ENCODE results near the gene ROBO1.

The ROBO1 gene

DNA sequence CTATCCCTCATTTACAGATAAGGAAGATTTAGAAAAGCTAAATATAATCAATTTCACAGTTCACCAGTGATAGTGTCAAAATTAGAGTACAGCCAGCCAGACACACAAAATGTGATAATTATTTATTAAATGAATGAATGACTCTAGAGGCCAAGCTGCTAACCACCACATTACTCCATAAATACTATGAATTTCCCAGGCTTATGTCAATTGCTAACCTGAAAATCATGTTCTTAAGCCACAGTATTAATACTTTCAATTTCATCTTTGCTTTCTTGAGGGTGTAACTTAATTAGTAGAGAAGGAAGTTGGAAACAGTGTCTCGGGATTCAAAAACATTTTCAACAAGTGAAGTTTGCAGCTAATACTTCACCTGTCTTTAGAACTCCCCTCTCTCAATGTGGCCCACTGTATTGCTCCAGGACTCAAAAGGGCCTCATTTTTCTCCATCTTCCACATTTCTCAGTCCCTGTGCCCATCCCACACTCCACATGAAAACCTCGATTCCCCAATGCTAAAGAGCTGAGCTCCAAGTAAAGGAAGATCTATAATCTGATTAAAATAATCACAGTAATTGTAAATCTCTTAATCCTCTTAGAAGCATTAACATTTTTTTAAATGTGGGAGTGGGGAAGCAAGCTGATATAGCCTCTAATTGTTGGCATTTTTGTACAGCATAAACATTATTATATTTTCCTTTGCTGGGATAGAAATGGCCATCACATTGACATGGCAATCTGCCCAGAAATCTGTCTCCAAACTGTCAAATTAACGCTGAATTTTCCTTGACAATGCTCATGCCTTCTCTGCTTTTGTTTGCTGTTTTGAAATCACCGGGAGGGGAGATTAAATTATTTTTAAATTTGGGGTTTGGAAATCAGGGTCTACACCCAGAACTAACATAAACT is 765.1 kb downstream of the ROBO1 start:
- no peak for DNase-seq

DNA sequence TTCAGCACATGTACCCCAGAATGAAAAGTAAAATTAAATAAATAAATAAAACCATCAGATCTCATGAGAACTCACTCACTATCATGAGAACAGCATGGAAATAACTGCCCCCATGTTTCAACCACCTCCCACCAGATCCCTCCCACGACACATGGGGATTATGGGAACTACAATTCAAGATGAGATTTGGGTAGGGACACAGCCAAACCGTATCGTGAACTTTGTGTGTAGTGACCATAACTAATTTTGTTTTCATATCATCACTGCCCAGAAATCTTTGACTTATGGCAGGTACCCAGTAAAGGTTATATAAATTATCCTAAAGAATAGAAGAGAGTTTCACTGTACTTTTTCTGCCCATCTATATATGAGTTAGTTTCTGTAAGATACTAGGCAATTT is 766.5 kb downstream of the ROBO1 start:
- no peak for DNase-seq

DNA sequence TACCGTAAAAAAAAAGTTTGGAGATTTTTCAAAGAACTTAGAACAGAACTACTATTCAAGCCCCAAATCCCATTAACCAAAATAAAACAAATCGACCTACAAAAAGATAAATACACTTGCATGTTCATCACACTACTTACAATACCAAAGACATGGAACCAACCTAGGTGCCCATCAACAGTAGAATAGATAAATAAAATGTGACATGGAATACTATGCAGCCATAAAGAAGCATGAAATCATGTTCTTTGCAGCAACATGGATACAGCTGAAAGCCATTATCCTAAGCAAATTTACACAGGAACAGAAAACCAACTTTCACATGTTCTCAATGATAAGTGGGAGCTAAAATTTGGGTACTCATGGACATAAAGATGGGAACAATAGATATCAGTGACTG is 768.7 kb downstream of the ROBO1 start:
- DNase-seq = no peak

DNA sequence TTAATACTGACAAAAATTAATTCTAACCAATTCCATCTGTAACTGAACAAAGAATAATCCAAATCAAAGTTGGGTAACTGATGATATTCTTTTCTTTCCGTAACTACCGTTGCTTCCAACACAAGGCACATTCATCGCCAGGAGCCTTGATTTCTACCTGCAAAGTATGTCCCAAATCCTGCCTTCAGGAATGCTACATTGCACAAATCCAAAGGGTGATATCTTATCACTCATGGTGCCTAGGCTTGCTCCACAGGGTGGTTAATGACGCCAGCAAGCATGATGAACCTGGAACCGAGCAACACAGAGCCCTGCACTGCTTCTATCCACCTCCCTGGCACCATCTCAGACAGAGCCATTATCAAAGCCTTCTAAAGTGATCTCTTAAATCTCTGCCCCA is 772.7 kb downstream of the ROBO1 start:
- no peak for DNase-seq

DNA sequence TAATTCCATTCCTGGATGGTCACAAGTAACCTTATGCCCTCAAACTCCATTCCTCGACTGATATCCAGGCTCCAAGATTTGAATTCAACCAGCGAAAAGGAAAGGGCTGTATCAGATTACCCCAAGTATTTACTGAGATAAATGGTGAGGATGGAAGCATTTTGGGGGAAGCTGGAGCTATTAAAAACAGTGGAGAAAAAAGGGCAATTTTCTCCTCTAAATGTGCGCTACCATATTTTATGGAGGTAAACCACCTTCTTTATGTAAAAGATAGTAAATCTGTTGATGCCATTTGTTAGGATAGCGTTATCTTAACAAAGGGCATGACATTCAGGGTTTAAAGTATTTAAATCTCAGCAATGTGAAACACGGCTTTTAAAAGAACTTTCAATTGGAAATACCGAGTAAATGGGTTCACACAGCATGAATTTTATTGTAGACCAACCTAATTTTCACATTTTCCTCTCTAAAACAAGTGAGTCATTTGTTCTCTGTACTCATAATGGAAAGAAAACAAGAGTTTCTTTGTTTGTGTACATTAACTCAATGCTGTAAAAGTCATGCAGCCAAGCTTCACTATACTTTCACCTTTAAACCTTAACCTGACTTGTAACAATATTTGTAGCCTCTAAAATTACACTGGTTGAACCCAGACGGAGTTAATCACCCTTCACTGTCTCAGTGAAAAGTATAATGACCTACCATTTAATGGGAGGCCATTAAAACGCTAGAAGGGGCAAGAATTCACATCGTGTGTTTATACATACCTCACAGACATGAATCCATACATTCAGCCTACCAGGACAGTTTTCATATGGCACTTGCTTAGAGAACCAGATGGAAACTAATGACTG is 773.4 kb downstream of the ROBO1 start:
- no peak for DNase-seq

DNA sequence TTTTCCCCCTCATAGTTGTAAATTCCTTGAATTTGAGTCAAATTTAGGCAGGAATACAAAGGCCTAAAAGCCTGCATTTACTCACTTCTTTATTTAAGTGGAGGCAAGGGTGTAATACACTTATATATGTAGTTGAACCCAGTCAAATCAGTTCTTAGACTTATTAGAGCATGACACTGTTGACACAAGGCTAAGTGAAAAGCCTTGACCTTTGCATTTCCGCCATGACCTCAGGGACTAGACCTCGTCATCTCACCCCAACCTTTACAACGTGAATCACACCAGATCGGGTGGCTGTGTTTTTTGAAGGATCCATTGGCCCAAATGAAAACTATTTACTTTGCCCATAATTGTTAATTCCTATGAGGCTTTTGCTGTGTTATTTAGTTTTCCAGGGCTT is 774.4 kb downstream of the ROBO1 start:
- no peak for DNase-seq

DNA sequence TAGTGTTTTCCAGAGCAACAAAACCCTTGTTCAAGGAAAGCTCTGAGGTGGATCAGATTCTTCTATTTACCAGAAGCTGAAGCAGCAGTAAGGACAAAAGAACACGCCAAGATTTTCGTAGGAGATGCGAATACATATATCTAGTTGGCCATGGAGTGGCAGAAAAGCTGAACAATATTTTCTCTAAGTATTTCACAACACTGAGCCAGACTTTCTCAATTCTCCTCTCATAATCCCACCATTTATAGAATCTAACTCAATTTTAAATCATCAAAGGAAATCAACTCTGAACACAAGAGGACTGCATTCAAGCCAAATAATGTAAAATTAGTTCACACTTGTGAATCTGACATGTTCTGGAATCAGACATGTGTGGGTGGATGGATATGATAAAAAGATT is 775.0 kb downstream of the ROBO1 start:
- DNase-seq = no peak

DNA sequence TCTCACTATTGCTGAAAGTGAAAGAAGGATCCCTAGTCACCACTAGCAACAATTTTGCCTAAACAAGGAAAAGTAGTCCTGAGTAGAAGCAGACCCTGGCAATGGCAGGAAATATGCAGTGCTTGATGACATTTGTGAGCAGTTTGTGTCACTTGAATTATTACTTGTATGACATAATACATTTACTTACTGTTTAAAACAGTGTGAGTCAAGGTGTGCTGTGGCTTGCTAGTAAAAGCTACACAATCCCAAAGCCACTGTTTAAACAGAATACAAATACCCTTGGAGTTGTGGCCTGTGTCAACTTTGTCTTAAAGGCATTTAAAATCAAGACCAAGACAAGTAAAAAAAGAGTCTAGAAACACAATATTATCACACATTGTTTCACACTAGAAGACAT is 775.4 kb downstream of the ROBO1 start:
- DNase-seq = no peak

DNA sequence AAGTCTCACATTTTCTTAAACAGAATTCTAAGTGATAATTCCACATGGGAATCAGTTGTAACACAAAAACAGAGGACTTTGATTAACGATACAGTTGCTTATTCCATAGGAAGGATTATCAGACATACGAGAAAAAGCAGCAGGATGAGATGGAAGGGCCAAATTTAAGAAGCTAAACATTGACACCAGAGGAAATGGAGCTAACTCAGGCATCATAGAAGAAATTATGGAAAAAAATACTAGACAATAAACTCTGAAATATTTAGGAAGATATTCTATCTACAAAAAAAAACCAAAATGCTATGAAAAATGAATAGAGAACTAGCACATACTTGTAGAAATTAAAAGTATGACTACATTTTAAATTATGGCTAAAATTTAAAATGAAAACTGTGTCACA is 776.1 kb downstream of the ROBO1 start:
- no peak for DNase-seq

DNA sequence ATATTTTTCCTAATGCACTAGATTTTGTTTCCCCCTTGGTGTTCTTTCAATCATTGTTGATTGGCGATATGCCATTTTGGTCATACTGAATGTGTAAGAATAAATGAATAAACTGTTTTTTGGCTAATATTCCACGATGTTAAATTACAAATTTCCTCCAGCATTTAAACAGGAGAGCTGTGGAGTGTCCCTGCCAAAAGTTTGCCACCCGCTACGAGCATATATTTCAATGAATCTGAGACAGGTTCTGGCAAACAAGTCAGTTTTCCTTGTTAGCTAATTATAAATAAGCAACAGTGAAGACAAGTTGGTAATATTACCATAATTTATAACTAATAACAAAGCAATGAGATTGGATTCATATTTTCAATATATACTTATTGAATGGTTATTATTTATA is 777.6 kb downstream of the ROBO1 start:
- DNase-seq = no peak

DNA sequence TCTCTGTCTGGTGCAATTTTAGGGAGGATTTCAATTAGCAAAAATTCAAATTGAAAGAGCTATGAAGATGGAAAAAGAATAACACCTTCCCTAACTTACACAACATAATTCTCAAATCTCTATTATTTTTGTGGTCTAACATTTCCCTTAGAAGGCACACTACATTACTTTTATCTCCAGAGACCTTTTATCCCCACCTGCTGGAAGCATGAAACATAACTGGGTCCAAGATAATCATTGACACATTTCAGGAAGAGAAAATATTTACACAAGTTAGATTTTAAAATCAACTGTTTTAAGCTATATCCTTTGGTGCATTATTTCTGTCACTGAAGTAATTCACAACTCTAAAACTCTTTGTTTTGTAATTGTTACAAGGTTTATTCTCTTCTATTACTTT is 779.5 kb downstream of the ROBO1 start:
- no peak for DNase-seq

DNA sequence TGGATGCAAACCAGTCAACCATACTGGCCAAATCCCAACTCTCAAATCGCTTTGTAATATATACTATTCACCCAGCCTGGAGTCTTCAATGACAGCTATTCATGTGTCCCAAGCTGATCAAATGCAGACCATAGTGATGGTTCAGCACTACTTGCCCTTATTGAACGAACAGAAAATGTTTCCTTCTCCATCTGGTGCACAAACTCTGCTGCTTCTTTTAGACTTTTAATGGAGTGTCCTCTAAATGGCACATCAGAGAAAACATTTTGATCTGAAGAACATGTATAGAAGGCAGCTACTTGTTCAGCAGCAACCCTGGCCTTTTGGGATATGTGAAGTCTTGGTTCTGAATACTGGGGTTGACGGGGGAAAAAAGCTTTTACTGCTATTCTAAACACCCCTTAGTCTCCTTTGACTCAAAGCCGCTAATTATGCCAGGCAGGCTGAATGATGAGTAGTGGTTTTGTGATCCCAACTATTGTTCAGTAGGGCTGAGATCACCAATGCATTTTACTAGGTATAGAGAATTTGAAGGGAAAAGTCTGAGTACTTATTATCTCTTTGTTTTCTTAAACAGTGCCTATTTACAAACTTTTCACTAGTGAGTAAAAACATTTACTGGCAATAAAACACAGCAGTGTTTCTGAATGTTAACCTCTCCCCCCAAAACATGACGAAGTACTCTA is 781.2 kb downstream of the ROBO1 start:
- DNase-seq = no peak

DNA sequence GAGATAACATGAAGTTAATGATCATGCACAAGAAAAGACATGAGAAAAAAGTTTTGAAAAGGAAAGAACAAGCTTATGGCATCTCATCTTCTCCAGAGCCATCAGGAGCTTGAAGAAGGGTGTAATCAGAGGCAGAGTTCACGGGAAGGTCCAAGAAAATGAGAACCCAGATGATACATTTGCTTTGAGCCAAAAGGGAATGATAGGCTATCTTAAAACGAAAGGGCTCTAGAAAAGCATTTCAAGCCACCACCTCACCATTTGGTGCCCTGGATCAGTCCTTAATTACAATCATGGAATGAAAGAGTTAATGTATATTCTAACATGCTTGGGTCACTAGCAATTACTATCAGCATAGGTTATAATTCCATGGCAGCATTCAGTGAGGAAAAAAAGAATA is 781.8 kb downstream of the ROBO1 start:
- no peak for DNase-seq

DNA sequence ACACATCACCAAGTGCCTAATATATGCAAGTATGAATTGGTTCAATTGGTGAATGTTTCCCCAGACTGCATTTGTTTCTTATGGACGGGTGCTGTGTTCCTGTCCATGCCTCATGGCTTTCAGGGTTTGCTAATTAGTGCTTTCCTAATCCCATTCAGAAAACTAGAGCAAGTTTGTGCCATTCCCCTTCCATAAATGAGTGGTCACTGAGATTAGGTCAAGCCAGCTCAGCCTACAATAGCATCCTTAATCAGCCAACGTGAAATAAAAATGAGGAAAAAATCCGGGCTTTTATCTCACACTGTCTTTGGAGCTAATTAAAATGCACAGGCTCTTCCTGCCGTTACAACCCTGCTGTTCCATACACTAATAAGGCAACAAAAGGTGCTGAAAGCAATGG is 788.8 kb downstream of the ROBO1 start:
- DNase-seq = no peak

DNA sequence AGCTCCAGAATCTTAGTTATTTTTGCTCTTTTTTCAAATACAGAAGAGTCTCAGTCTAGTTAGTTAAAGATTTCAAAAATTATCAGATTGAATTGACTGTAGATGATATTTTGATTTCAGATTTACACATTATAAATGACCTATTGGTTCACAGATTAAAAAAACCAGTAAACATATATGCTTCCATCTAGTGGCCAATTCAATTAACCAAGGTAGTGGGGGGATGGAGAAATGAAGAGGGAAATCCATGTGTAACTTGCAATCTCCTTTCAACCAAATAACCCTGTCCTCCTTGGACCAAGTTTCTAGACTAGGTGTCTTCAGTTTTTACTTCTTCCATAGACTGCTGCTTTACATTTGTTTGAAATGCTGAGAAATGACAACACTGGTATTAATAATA is 789.8 kb downstream of the ROBO1 start:
- DNase-seq = no peak

DNA sequence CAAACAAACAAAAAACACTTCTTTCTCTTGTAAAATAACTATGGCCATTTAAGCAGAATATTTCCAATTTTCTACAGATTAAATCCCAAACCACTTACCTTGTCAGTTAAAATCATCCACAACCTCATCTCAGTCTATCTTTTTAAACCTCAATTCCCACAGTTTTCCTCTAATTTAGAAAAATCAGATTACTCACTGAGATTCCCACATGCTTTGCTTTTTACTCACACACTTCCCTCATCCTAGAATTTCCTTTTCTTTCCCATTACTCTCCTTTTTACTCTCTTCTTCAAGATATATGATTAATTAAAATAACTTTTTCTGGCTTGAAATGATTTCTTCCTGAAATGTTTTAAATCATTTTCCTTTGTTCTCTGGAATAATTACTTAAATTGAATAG is 790.7 kb downstream of the ROBO1 start:
- DNase-seq = no peak

DNA sequence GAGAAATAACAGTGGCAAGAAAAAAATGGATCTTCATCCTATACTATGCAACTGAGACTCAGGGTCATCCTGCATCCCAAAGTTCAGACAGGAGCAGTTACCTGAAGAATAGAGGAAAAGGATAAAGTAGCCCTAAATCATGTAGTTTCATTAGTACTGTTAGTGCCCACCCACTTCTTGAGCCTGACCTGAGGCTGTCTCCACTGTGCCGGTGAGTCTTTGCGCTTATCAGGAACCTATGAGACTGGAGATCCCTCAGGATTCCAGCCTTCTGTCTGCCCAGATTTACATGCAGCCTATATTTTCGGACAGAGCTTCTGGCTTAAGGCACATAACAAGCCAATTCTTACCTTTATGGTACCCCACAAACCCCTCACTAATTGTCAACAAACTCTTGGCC is 791.6 kb downstream of the ROBO1 start:
- DNase-seq = no peak

DNA sequence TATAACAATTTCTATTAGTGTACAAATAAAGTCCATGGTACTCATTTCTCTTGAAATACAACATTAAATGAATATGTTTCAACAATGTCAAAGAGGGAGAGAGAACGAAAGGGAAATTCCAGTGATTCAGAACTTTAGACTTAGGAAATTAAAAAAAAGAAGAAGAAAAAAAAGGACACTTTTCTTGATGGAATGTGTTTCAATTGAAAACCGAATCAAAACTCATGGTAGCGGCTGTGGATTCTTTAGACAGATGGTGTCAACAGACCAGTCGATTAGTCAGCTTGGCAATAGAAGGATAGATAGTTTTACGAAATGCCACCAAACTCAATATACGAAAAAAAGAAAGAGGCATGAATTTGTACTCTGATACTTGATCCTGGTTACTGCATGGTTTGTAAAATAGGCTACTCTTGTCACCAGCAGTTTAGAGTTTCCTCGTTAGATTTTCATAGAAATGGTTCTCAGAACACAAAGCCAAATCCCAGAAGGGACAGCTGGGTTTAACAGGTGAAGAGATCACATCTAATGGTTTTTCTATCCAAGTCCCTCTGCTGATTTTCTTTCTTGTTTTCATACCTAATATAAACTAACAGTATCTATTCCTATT is 793.5 kb downstream of the ROBO1 start:
- DNase-seq = no peak

DNA sequence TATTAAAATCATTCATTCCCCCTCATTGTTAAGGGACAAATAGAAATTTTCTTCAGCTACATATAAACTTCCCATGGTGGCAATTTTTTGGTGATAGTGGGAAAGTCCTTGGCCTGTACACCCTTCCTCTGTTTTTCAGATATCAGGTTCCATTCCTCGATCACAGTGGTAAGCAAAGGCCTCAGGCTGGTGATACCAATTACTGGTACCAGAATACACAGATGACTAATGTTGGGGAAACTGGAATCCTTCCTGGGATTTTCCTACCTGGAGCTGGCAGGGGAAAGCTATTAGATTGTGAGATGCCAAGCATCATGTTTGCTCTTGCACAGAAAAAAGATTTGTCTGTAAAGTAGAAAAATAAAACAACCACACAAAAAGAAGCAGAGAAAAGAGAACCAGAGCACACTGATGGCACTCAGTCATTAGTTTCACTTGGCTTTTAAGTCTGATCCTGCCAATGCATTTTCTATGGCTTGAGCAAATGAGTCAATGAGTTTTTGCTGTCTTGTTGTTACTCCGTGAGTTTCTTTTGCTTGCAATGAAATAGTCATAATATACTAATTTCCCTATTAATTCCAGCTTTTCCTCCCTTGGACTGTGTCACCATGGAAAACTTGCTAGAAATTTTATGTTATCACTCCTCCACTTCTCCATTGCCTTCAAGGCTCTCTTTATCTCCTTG is 795.0 kb downstream of the ROBO1 start:
- no peak for DNase-seq

DNA sequence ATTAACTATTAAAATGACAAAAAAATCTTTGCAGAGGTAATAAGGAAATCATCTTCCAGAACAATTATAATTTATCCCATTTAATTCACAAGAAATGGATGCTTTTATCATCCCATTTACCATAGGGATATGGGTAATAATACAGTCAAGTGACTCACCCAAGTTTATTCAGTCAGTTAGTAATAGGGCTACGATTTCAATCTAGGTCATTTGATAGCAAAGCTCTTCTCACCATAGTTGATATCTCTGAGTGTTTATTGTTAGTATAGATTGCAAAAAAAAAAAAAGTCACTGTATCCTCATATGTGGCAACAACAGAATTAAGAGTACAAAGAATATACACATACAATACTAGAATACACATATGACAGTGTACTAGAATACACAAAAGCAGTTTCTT is 797.1 kb downstream of the ROBO1 start:
- DNase-seq = no peak

DNA sequence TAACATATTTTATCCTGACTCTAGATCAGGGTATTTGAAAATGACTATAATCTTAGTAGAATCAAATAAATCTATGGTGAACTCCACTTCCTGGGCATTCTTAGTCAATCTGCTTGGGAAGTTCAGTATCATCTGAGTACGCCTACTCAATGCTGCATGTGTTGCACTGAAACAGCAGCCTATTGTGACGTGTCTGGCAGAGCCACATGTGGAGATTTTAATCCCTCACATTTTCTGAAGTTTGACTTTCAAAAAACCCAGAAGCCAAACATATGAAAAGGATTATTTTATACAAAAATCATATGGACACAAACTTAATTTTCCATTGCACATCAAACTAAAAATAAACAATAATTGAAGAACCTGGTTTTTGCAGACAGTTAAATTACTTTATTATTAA is 798.3 kb downstream of the ROBO1 start:
- DNase-seq = no peak

DNA sequence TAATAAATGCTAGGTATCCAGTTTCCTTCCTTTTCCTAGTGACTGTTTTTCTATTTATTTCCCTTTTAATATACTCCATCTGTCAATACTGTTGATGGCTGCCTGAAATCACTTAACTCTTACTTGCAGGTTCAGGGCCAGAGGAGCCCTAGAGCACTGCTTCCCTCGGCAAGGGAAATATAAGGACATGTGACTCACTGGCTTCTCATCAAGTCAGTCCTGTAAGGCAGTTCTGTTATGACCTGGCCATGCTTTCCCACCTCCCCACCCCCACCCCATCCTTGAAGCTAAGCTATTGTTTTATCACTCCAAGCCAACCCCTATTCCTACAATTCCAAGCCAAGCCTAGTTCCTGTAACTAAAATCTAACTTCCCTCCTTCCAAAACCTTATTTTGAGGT is 800.7 kb downstream of the ROBO1 start:
- no peak for DNase-seq

DNA sequence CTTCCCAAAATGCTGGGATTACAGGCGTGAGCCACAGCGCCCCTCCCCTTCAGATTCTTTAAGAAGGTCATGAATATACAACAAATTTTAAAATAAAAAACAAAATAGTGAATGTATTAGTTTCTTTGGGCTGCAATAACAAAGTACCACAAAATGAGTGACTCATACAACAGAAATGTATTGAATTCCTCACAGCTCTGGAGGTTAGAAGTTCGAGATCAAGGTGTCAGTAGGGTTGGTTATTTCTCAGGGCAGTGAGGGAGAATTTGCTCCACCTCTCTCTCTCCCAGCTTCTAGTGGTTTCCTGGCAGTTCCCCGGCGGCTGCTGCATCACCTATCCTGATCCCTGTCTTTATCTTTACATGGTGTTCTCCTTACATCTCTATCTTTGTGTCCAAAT is 804.0 kb downstream of the ROBO1 start:
- DNase-seq = no peak

Measured in effector CD8-positive, alpha-beta T cell (primary cell).